ENCODE data around the gene RABGAP1L.

Gene RABGAP1L

DNA sequence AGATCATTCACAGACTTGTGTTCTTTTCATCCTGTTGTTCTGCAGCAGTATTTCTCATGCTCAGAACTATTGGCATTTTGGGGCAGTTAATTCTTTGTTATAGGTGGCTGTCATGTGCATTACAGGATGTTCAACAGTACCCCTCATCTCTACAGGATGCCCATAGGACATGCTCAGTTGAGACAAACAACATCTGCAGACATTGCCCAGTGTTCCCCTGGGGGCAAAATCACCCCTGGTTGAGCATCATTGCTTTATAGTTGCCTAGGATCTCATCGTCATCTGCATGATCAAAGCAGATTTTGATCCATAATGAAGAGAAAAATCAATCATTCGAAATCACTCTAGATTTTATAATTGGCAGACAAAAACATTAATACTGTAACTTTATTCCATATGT, 617.9 kb downstream of the RABGAP1L start:
- TF ChIP-seq, protein P1, sequence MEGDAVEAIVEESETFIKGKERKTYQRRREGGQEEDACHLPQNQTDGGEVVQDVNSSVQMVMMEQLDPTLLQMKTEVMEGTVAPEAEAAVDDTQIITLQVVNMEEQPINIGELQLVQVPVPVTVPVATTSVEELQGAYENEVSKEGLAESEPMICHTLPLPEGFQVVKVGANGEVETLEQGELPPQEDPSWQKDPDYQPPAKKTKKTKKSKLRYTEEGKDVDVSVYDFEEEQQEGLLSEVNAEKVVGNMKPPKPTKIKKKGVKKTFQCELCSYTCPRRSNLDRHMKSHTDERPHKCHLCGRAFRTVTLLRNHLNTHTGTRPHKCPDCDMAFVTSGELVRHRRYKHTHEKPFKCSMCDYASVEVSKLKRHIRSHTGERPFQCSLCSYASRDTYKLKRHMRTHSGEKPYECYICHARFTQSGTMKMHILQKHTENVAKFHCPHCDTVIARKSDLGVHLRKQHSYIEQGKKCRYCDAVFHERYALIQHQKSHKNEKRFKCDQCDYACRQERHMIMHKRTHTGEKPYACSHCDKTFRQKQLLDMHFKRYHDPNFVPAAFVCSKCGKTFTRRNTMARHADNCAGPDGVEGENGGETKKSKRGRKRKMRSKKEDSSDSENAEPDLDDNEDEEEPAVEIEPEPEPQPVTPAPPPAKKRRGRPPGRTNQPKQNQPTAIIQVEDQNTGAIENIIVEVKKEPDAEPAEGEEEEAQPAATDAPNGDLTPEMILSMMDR (IDR thresholded peaks at IDR 0.05; ENCODE audit: low read depth, low read length, missing control alignments): no peak
- DNase-seq (ENCODE audit: low read depth): no peak
- in situ Hi-C loops (cut with HindIII; ENCODE audit: low sequenced_read_pairs): no loop called here
- H3K4me3 ChIP-seq (ENCODE audit: low read depth, low read length): no peak overlapping the region

DNA sequence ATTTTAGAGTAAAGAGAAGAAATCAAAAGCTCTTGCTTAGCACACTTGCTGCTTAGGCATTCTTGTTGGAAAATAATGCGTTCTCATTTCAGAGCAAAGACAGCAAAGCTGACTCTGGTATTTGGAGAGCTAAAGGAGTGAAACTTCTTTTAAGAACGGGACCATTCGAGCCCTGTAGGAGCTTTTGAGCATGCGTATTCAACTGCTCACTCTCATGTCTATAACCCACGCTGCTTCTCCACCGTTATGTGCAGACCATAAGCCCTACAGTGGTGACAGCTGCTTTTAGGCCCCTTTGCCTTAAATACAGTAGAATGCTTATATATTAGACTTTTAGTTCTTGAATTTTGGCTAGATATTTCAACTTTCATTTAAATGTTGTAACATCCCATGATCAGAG, 626.2 kb downstream of the RABGAP1L start:
- in situ Hi-C loops (cut with HindIII; ENCODE audit: low sequenced_read_pairs): no loop called here

DNA sequence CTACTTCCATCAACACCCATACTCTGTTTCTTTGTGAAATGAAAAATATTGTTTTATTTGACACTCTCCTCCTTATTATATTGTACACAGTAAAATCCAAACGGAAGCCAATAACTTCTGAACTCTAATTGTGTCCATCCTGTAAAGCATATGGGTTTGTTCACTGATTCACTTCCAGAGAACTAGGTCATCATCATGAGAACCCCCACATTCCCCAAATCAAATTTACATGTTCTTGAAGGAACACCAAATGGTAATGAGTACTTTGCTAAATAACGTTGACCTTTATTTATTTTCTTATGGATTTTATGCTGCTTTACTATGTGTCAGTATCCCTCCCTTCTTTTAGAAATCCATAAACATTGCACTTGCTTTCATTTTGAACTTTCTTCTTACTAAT, 627.0 kb downstream of the RABGAP1L start:
- H3K4me3 ChIP-seq (ENCODE audit: low read depth, low read length): no peak overlapping the region
- DNase-seq (ENCODE audit: low read depth): no peak
- in situ Hi-C loops (cut with HindIII; ENCODE audit: low sequenced_read_pairs): no loop called here
- TF ChIP-seq, protein P1 (IDR thresholded peaks at IDR 0.05; ENCODE audit: low read depth, low read length, missing control alignments): no peak

More for the DNA sequence above, 626.2 kb downstream of the RABGAP1L start:
- TF ChIP-seq, protein P1 (IDR thresholded peaks at IDR 0.05; ENCODE audit: low read depth, low read length, missing control alignments): no peak
- DNase-seq (ENCODE audit: low read depth): no peak
- H3K4me3 ChIP-seq (ENCODE audit: low read depth, low read length): no peak overlapping the region

DNA sequence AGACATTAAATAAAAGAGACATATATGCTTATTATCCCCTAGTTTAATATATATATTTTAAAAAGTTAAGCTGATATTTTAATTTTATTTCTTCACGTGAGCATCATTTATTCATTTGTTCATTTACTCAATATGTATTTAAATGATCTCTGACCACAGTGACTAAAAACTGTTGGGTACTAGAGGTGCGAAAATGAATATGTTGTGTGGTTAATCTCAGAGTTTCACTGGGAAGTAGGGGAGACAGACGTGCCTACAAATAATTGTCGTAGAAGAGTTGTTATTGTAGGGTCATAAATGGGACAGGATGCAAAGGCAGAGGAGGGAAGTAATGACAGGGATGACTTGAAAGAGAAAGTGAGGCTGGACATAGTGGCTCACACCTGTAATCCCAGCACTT, 627.4 kb downstream of the RABGAP1L start:
- no peak for DNase-seq (ENCODE audit: low read depth)
- no peak overlapping the region for H3K4me3 ChIP-seq (ENCODE audit: low read depth, low read length)
- TF ChIP-seq, protein P1 (IDR thresholded peaks at IDR 0.05; ENCODE audit: low read depth, low read length, missing control alignments): no peak
- in situ Hi-C loops (cut with HindIII; ENCODE audit: low sequenced_read_pairs): no loop called here

DNA sequence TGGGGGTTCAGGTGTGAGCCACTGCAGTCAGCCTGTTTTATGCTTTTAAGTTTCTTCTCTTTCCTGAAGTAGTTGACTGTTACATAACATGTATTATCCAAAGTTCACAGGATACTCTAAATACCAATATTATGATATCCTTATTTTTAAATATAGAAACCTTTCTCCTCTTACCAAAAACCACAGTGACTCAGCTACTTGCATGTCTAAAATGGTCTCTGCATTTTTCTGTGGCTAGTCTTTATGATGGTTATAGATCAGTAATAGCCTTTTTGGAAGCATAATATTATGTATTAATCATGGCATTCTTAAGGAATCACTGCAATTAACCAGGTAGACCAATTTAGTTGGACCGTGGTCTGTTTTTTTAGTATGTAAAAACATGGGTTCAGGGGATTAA, 629.7 kb downstream of the RABGAP1L start:
- in situ Hi-C loops (cut with HindIII; ENCODE audit: low sequenced_read_pairs): no loop called here
- no peak overlapping the region for H3K4me3 ChIP-seq (ENCODE audit: low read depth, low read length)
- TF ChIP-seq, protein P1 (IDR thresholded peaks at IDR 0.05; ENCODE audit: low read depth, low read length, missing control alignments): no peak
- peak; percentile 64 for DNase-seq (ENCODE audit: low read depth)

DNA sequence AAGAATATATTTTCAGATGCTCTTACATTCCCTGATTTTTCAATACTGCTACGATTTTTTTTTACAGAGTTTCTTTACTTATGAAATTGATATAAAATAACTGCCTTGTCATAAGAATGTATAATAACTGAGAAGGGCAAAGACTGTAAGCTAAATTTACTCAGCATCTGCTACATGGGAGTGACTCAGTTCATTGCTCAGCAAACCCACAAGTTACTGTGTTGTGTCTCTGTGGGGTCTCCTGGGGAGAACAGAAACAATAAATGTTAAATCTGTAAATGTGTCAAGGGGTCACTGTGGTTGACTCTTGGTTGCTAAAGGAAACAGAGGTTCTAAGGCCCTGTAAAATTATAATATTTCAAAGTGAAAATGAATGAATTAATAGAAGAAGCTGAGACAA, 630.1 kb downstream of the RABGAP1L start:
- no peak overlapping the region for H3K4me3 ChIP-seq (ENCODE audit: low read depth, low read length)
- TF ChIP-seq, protein P1 (IDR thresholded peaks at IDR 0.05; ENCODE audit: low read depth, low read length, missing control alignments): no peak
- peak; percentile 90 for DNase-seq (ENCODE audit: low read depth)
- in situ Hi-C loops (cut with HindIII; ENCODE audit: low sequenced_read_pairs): no loop called here

DNA sequence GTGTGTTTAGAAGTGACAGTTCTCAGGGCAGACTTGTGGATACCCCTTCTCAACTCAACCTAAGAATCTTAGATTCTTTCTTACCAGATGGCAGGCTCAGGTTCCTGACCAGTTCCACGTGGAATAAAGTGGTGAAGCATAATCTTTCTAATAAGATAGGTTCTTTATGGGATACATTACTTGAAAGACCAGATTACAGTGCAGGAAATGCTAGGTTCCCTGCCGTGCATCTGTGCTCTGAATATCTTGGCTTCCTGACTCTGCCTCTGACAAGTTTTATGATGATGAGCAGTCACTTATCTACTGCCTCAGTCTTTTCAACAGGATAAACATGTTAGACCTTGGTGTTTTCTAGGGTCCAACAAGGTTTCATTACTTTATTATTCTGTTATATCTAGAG, 632.5 kb downstream of the RABGAP1L start:
- in situ Hi-C loops (cut with HindIII; ENCODE audit: low sequenced_read_pairs): no loop called here
- no peak overlapping the region for H3K4me3 ChIP-seq (ENCODE audit: low read depth, low read length)
- no peak for DNase-seq (ENCODE audit: low read depth)
- TF ChIP-seq, protein P1 (IDR thresholded peaks at IDR 0.05; ENCODE audit: low read depth, low read length, missing control alignments): no peak
